ENCODE measurements around the gene ATXN10. TPM values are rescaled to one million over a fixed set of nuclear protein-coding genes. Genes with fewer than 3 reads are reported as not detected.
A peak's percentile ranks its signal among the peaks of the same experiment; 100 is the strongest.
"Not testable (repeated sequence)": the region's sequence is repeated elsewhere in the genome, so short reads cannot be mapped to it uniquely, and the experiment has no call there.

Gene ATXN10
- total RNA-seq, 1 donor from 2014 or later = 53.2 TPM

DNA sequence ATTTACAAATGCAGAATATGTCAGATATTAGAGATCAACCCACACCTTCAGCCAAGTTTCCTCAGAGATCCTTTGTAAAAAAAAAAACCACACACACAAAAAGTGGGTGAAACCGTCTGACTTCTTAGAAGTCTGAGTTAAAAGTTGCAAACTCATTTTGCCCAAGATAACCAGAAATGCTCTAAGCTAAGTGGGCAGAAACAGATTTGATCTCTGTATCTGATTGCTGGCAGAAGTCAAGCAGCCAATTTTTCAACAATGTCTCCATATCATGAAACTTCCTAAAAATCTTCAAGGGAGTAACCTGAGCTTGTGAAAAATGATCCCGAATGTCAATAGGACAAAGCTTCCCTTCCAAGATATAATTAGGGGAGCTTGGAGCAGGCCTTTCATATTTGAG is 28.6 kb upstream of the ATXN10 start:
- no peak for DNase-seq (ENCODE audit: low read depth in 2 of 2)

GRCh38 chr22:45644714-45645113 is 26.9 kb upstream of the ATXN10 start:
- DNase-seq (ENCODE audit: low read depth in 2 of 2) = no peak

DNA sequence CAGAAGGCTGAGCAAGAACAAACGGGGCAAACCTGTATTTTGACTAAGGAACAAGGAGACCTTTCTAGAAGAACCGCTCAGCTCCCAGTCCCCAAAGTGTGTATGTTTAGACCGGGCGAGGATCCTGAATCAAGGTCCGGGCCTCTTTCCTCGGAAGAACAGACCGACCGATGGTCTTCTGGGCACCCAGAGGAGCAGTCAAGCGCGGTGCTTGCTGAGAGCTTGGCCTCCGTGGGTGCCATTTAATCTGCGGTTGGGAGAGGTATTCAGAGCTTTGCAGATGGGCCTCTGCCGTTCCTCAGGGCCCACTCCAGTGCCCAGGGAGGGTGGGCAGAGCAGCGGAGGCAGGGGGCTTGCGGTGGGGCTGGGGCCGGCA is 26.5 kb upstream of the ATXN10 start:
- DNase-seq (ENCODE audit: low read depth in 2 of 2) = no peak

- DNase-seq (ENCODE audit: low read depth in 2 of 2) = peak; percentile 53 to 72
These were observed 25.9 kb upstream of the ATXN10 start for GRCh38 chr22:45645526-45646414.

- no peak for DNase-seq (ENCODE audit: low read depth in 2 of 2)
These were observed 24.0 kb upstream of the ATXN10 start for GRCh38 chr22:45647532-45648225.

- no peak for DNase-seq (ENCODE audit: low read depth in 2 of 2)
These were observed 23.1 kb upstream of the ATXN10 start for GRCh38 chr22:45648301-45649117.

DNA sequence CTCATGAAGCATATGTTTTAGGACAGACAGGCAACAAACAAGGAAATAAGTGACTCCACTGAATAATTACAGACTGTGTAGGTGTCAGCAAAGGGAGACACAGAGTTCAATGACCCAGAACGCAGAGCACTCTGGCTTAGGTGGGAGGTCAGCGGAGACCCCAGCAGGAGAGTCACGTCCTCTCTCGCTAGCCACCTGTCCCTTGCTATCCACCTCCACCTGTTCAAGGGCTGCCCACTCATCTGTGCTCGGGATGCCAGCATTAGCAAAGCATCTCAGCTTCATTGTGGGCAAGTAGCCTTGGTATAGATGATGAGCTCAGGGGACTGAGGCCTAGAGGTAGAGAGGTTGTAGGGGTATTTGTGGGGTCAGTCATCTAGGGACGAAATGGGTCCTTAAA is 21.8 kb upstream of the ATXN10 start:
- DNase-seq (ENCODE audit: low read depth in 2 of 2) = no peak

- no peak for DNase-seq (ENCODE audit: low read depth in 2 of 2)
These were observed 20.9 kb upstream of the ATXN10 start for GRCh38 chr22:45650721-45651120.

GRCh38 chr22:45651931-45652528 is 19.6 kb upstream of the ATXN10 start:
- no peak for DNase-seq (ENCODE audit: low read depth in 2 of 2)

- DNase-seq (ENCODE audit: low read depth in 2 of 2) = no peak
These were observed 15.1 kb upstream of the ATXN10 start for GRCh38 chr22:45656577-45656976.

GRCh38 chr22:45657701-45658100 is 13.9 kb upstream of the ATXN10 start:
- no peak for DNase-seq (ENCODE audit: low read depth in 2 of 2)

DNA sequence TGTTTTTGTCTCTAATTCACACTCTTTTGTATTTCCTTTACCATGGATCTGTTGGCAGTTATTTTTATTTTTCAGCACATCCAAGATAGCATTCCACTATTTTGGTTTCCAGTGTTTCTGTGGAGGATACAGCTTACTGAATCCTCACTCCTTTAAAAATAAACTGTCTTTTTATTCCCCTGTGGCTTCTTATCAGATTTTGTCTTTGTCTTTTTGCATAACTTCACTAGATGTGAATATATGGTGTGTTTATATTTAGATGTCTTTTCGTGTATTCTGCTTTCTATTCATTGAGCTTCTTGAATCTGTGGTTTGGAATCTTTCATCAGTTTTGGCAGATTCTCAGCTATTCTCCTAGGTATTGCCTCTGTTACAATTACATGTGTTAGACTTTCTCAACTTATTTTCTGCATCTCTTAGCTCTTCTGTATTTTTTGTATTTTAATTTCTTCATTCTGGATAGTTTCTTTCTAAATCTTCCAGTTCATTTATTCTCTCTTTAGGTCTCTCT is 7.4 kb upstream of the ATXN10 start:
- no peak for DNase-seq (ENCODE audit: low read depth in 2 of 2)

GRCh38 chr22:45667486-45667885 is 4.1 kb upstream of the ATXN10 start:
- DNase-seq (ENCODE audit: low read depth in 2 of 2) = no peak

- not testable (repeated sequence) for DNase-seq (ENCODE audit: low read depth in 2 of 2)
These were observed 1.3 kb upstream of the ATXN10 start for GRCh38 chr22:45670363-45670762.

GRCh38 chr22:45670981-45671782 is 452 bp upstream of the ATXN10 start:
- peak in 1 of 2 donors; percentile 18 for DNase-seq (ENCODE audit: low read depth in 2 of 2)

- DNase-seq (ENCODE audit: low read depth in 2 of 2) = no peak
These were observed 1.2 kb downstream of the ATXN10 start for GRCh38 chr22:45672564-45673481.

- no peak for DNase-seq (ENCODE audit: low read depth in 2 of 2)
These were observed 2.0 kb downstream of the ATXN10 start for GRCh38 chr22:45673482-45674175.

GRCh38 chr22:45676024-45676423 is 4.4 kb downstream of the ATXN10 start:
- DNase-seq (ENCODE audit: low read depth in 2 of 2) = no peak

GRCh38 chr22:45677063-45677462 is 5.4 kb downstream of the ATXN10 start:
- no peak for DNase-seq (ENCODE audit: low read depth in 2 of 2)
